HT-29 (cell line): ENCODE data around the gene STIM2. TPM values are rescaled to one million over a fixed set of nuclear protein-coding genes. Genes with fewer than 3 reads are reported as not detected.
"Not testable (repeated sequence)": the region's sequence is repeated elsewhere in the genome, so short reads cannot be mapped to it uniquely, and the experiment has no call there.

ENCODE experiments used
- DNase-seq: peaks from one replicate; pipeline ENCODE4 v3.0.0-alpha.2; 2015; ENCODE audit warnings: low spot score
- total RNA-seq: library from RNA; depleted of rRNA; stranded (reverse); fragments of >200 nt; shearing (Covaris generic); gene quantifications from 2 replicates; pipeline ENCODE4 v1.2.3, GENCODE V29; 2014; rRNA removed

Gene STIM2
- total RNA-seq: 24.3 and 27.9 TPM in 2 replicates

DNA sequence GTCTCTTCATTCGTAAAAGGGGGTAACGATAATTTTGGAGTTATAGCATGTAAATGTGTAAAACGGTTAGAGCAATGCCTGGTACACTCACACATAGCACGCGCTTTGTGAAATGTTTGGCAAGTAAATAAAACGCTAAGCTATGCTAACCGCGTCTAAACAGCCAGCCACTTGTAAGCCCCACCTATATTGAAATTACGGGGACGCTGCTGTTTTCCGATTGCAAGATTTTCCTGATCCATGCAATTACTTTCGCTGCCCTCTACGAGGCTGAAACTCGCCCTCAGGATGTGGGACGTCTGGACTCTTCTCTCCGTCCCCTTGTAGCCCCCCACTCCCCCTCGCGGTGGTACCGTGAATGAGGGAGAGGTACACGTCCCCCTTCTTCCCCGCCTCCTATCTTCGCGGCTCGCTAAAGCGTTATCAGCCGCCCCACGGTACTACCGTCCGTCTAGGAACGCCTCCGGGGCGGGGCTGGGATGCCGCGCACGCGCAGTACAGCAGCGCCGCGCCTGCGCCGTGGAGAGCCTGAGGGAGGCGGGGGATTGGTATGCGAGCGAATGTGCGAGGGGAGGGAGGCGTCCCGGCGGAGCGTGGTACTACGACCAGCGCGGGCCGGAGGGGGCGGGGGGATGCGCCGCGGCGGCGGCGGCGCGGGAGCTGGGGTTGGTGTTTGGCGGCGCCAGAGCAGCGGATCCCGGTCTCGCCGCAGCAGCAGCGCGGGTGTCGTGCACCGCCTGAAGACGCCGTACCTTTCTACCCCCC is at the start of gene STIM2:
TSS of gene STIM2 (plus strand) at position 685 of the 765 bp plus-strand sequence.
- peak; percentile 99 for DNase-seq

- DNase-seq: not testable (repeated sequence)
Observed at GRCh38 chr4:26811571-26811970, 49.1 kb upstream of the STIM2 start.

GRCh38 chr4:26812049-26812714 is 48.5 kb upstream of the STIM2 start:
- DNase-seq: no peak

DNA sequence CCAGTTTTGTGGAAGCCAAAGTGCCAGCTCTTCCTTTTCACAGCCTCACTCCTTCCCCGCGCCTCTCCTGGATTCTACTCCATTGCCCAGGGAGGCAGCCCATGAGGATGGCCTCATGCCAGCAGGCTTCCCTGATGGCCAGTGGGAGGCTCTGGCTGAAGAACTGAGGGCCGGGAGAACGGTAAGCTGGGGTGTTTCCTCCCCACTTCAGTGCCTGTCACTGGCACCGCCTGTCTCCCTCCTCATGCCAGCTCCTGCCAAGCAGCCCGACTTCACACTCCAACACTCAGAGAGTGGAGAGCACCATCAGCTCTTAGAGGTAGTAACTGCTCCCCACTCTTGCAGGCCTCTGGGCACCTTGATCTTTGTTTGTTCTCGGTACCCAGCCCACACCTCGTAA is 46.9 kb upstream of the STIM2 start:
- DNase-seq: no peak

- DNase-seq: no peak
Observed at GRCh38 chr4:26815199-26815598, 45.4 kb upstream of the STIM2 start.

GRCh38 chr4:26815706-26816105 is 44.9 kb upstream of the STIM2 start:
- DNase-seq: no peak

GRCh38 chr4:26819026-26819425 is 41.6 kb upstream of the STIM2 start:
- no peak for DNase-seq

DNA sequence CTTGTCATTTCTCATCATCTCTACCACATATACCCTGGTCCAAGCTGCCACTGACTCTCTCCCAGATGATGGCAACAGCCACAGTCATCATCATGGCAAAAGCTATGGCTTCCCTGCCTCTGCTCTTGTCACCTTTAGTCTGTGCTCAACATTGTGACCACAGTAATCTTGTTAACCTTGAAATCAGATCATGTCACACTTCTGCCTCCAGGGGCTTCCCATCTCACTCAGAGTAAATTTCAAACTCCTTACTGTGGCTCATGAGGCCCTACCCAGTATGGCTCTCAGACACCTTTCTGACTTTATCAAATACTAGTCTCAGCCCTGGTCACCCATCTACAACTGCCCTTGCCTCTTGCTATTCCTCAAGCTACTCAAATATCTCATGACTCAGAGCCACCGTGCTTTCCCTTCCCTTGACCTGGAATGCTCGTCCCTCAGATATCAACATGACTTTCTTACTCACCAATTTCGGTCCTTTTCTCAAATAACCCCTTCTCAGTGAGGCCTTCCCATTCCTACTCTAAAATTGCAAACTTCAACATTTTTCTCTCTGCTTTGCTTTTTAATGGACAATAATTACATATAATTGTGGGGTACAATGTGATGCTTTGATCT is 41.1 kb upstream of the STIM2 start:
- no peak for DNase-seq

- no peak for DNase-seq
Observed at GRCh38 chr4:26820346-26820745, 40.3 kb upstream of the STIM2 start.

- DNase-seq: no peak
Observed at GRCh38 chr4:26821031-26821430, 39.6 kb upstream of the STIM2 start.

DNA sequence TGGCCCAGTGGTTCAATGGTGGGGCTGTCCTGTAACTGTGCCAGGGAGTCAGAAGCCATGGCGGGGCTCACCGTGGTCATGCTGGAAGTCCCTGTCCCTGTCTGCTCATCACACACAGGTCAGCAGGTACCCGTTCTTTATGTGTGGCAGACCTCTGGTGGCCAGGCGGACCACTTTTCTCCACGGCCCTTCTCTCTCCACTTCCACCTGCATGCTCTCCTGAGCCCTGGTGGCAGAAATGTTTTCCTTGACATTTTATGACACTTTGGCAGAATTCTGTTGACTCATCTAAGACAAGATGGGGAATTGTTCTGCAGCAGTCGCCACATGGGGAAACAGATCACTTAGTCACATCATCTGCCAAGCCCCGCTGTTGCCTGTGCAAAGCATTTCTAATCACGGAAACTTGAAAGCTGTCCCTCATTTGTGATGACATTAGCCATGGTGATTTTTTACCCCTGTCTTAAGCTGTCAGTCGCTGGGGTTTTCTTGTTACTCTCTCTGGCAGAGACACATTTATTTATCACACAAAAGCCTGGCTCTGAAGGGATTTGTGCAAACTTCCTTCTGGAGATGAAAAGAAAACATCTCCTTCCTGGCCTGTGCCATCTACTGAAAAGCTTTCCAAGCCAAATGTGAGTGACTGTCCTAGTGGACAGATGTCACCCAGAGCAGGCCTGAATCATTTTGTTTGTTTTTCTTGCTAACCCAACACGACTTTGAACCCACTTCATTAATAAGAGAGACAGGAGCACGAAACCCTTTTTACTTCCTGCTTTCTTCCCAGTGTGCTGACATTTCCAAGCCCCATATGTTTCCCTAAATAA is 38.8 kb upstream of the STIM2 start:
- DNase-seq: peak; percentile 75

DNA sequence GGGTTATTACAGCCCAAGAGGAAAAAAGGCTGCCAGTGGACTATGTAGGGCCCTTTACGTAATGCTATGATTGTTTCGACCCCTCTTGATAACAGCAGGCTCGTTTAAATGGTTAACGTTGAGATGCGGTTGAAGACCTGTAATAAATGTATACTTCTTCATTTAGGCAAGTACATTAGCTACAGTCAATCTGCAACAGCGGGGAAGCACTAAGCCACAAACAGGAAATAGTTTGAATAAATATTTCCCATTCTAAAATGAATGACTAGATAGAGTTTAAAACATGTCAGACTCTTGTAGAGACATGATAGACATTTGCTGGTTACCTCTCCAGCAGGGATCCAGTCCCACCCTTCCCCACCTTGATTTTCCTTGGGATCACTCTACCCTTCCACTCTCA is 38.1 kb upstream of the STIM2 start:
- DNase-seq: no peak

GRCh38 chr4:26822974-26823373 is 37.7 kb upstream of the STIM2 start:
- DNase-seq: not testable (repeated sequence)

DNA sequence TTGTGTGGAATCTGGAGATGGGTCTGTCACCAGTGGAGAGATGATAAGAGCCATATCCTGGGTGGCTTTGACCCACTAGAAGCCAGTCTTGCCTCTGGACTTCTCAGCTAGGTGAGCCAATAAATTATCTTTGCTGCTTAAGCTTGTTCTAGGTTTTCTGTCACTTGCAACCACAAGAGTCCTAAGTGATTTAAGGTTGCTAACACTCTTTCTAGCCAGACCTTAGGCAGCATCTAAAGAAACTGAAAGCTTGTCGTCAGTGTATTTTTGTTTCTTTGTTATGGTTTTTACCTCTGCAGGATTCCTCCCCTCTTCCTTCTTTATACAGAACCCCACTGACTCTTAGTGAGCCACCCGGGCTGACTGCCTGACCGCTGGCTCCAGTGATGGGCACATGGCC is 37.1 kb upstream of the STIM2 start:
- no peak for DNase-seq

- no peak for DNase-seq
Observed at GRCh38 chr4:26824667-26825066, 36.0 kb upstream of the STIM2 start.

GRCh38 chr4:26826721-26827120 is 33.9 kb upstream of the STIM2 start:
- DNase-seq: peak; percentile 72

- not testable (repeated sequence) for DNase-seq
Observed at GRCh38 chr4:26827336-26827735, 33.3 kb upstream of the STIM2 start.

- no peak for DNase-seq
Observed at GRCh38 chr4:26827798-26828197, 32.8 kb upstream of the STIM2 start.

GRCh38 chr4:26829018-26829417 is 31.6 kb upstream of the STIM2 start:
- no peak for DNase-seq

GRCh38 chr4:26830033-26830432 is 30.6 kb upstream of the STIM2 start:
- DNase-seq: no peak

- DNase-seq: no peak
Observed at GRCh38 chr4:26830701-26831100, 29.9 kb upstream of the STIM2 start.

GRCh38 chr4:26836539-26836938 is 24.1 kb upstream of the STIM2 start:
- no peak for DNase-seq
